Astrocyte (in vitro differentiated cells and primary cell): ENCODE results near the gene CDH23. TPM values are rescaled to one million over a fixed set of nuclear protein-coding genes. Genes with fewer than 3 reads are reported as not detected.

Source experiments
- DNase-seq: peaks from one replicate; pipeline ENCODE4 v3.0.0-alpha.2; 2010; ENCODE audit warnings: low read depth
- FAIRE-seq: peaks from 2 replicates; lab custom pipeline; 2011; peaks lifted over from hg19 to GRCh38; lab: Jason Lieb, UNC
- H2AFZ ChIP-seq: 2 replicates; pipeline ENCODE4 v1.6.0; 2012; ENCODE audit warnings: low read depth, low read length, inconsistent platforms
- H3K27ac ChIP-seq: 2 replicates; pipeline ENCODE4 v1.5.1; 2011; ENCODE audit warnings: low read depth, low read length, inconsistent platforms
- H3K27me3 ChIP-seq: 2 replicates; pipeline ENCODE4 v1.6.0; 2011; ENCODE audit warnings: low read length, inconsistent platforms; ENCODE audit not compliant: insufficient read depth
- H3K36me3 ChIP-seq: 2 replicates; pipeline ENCODE4 v1.5.1; 2011; ENCODE audit warnings: low read length, inconsistent platforms; ENCODE audit not compliant: insufficient read depth
- H3K4me1 ChIP-seq: 2 replicates; pipeline ENCODE4 v1.5.1; 2011; ENCODE audit warnings: low read length, inconsistent platforms; ENCODE audit not compliant: insufficient read depth
- H3K4me2 ChIP-seq: 2 replicates; pipeline ENCODE4 v1.6.0; 2012; ENCODE audit warnings: low read length, inconsistent platforms
- H3K4me3 ChIP-seq: 2 replicates; pipeline ENCODE4 v1.5.1; 2011; ENCODE audit warnings: low read depth, mild to moderate bottlenecking, low read length, inconsistent platforms; ENCODE audit not compliant: insufficient read depth
- H3K79me2 ChIP-seq: 2 replicates; pipeline ENCODE4 v1.6.0; 2012; ENCODE audit warnings: mild to moderate bottlenecking, low read length, inconsistent platforms; ENCODE audit not compliant: insufficient read depth
- H3K9ac ChIP-seq: 2 replicates; pipeline ENCODE4 v1.6.0; 2012; ENCODE audit warnings: mild to moderate bottlenecking, low read length, inconsistent platforms
- H3K9me3 ChIP-seq: 2 replicates; pipeline ENCODE4 v1.5.1; 2012; ENCODE audit warnings: low read depth, mild to moderate bottlenecking, low read length, inconsistent platforms; ENCODE audit not compliant: insufficient read depth
- H4K20me1 ChIP-seq: 2 replicates; pipeline ENCODE4 v1.6.0; 2012; ENCODE audit warnings: low read length, inconsistent platforms; ENCODE audit not compliant: insufficient read depth
- H3K27ac Mint-ChIP-seq: one replicate; pipeline ENCODE4 v1.8.0; 2021; ENCODE audit warnings: mild to moderate bottlenecking, mixed read lengths; ENCODE audit not compliant: unreplicated experiment
- H3K27me3 Mint-ChIP-seq: one replicate; pipeline ENCODE4 v1.8.0; 2021; ENCODE audit warnings: low read depth, mixed read lengths; ENCODE audit not compliant: unreplicated experiment
- H3K36me3 Mint-ChIP-seq: one replicate; pipeline ENCODE4 v1.8.0; 2021; ENCODE audit warnings: low read depth, mixed read lengths; ENCODE audit not compliant: unreplicated experiment
- H3K4me1 Mint-ChIP-seq: one replicate; pipeline ENCODE4 v1.8.0; 2021; ENCODE audit warnings: low read depth, mixed read lengths; ENCODE audit not compliant: unreplicated experiment
- H3K4me3 Mint-ChIP-seq: one replicate; pipeline ENCODE4 v1.8.0; 2021; ENCODE audit warnings: mild to moderate bottlenecking, moderate library complexity, mixed read lengths; ENCODE audit not compliant: unreplicated experiment
- H3K9me3 Mint-ChIP-seq: one replicate; pipeline ENCODE4 v1.8.0; 2021; ENCODE audit warnings: mild to moderate bottlenecking, mixed read lengths; ENCODE audit not compliant: unreplicated experiment
- EZH2 ChIP-seq: IDR thresholded peaks from 2 replicates; pipeline ENCODE4 v1.6.1; 2012; ENCODE audit warnings: mild to moderate bottlenecking, low read length, inconsistent platforms; ENCODE audit not compliant: insufficient read depth
- total RNA-seq: library from RNA; stranded (reverse); gene quantifications from 2 replicates; pipeline ENCODE4 v1.2.1, GENCODE V29; 2021
- TF ChIP-seq, protein P1 (sequence below): IDR thresholded peaks from 2 replicates; pipeline ENCODE4 v1.5.1; 2011; ENCODE audit warnings: low read depth, mild to moderate bottlenecking, inconsistent platforms, low read length, moderate library complexity; ENCODE audit not compliant: insufficient read depth

The CDH23 gene
- total RNA-seq, 1 donor from 2014 or later: not detected

DNA sequence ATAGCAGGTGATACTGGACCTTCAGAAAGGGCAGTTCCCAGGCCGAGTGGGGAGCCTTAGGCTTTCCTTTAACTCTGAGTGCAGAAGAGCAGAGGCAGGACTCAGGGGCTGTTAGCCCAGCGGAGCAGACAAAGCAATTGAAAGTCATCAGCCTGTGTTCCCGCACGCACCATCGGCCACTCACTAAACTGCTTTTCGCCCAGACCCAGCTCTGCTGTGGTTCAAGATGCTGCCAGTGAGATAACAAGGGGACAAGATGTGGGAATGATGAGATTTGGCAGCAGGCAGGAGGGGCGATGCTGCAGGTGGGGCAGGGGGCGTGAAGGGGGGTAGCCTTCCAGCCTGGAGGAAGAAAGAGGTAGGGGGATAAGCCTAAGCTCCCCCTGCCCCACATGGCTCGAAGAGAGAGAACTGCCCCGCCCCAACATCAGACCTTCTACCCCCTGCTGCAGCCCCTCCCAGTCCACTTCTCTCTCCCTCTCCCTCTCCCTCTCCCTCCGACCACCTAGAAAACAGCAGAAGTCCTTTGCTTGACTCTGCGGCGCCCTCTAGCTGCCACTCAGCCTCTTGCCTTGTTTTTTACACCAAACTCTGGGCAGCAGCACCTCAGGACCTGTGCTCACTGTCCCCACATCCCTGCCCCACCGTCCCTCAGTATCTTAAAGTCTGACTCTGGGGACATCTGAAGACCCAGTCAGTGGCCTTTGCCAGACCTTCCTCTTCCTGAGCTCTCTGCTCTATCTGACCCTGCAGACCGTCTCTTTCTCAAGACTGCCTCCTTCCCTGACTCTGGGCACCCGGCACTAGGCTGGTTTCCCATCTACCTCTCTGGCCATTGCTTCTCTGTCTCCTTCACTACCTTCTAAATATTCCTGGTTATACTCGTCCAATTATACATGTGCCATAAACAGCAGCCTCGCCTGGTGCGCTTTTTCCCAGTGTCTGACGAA, 212.4 kb downstream of the CDH23 start:
- peak overlapping the region; percentile 82 for H3K27ac Mint-ChIP-seq

DNA sequence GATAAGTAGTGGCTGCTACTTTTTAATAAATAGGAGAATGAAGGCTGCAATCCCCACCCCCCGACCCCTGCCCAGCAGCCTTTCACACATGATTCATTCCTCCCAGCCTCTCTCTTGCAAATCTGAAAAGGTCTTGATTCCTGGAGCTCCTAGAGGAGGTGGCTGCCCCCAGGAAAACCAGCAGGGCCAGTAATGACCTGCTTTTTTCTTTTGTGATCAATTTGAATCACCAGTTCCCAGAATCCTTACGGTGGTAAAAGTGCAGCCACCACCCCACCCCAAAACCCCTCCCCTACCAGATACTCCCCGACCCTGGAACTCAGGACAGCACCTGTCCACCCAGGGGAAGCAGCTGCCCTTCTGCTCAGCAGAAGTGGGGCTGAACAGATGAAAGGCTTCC, 213.9 kb downstream of the CDH23 start:
- no peak for DNase-seq
- H4K20me1 ChIP-seq: no peaks in the 10 kb centered on the region
- no peaks in the 10 kb centered on the region for H3K4me1 ChIP-seq
- peaks cover 32% of the 10 kb centered on the region for H3K27me3 Mint-ChIP-seq
- H3K27ac ChIP-seq: no peak overlapping the region
- H2AFZ ChIP-seq: no peak overlapping the region
- no peak for TF ChIP-seq EZH2
- TF ChIP-seq, protein P1, sequence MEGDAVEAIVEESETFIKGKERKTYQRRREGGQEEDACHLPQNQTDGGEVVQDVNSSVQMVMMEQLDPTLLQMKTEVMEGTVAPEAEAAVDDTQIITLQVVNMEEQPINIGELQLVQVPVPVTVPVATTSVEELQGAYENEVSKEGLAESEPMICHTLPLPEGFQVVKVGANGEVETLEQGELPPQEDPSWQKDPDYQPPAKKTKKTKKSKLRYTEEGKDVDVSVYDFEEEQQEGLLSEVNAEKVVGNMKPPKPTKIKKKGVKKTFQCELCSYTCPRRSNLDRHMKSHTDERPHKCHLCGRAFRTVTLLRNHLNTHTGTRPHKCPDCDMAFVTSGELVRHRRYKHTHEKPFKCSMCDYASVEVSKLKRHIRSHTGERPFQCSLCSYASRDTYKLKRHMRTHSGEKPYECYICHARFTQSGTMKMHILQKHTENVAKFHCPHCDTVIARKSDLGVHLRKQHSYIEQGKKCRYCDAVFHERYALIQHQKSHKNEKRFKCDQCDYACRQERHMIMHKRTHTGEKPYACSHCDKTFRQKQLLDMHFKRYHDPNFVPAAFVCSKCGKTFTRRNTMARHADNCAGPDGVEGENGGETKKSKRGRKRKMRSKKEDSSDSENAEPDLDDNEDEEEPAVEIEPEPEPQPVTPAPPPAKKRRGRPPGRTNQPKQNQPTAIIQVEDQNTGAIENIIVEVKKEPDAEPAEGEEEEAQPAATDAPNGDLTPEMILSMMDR: no peak
- H3K4me2 ChIP-seq: no peak overlapping the region
- H3K36me3 ChIP-seq: no peaks in the 10 kb centered on the region
- H3K4me3 ChIP-seq: no peak overlapping the region
- H3K27me3 ChIP-seq: peaks cover 19% of the 10 kb centered on the region
- H3K36me3 Mint-ChIP-seq: no peaks in the 10 kb centered on the region
- no peak overlapping the region for H3K9ac ChIP-seq
- no peak overlapping the region for H3K4me3 Mint-ChIP-seq
- no peaks in the 10 kb centered on the region for H3K9me3 ChIP-seq
- no peaks in the 10 kb centered on the region for H3K9me3 Mint-ChIP-seq
- H3K27ac Mint-ChIP-seq: no peak overlapping the region
- H3K79me2 ChIP-seq: no peaks in the 10 kb centered on the region
- H3K4me1 Mint-ChIP-seq: peaks cover 2% of the 10 kb centered on the region
- FAIRE-seq: no peak

More for the DNA sequence above, 212.4 kb downstream of the CDH23 start:
- H3K4me2 ChIP-seq: no peak overlapping the region
- peaks cover 31% of the 10 kb centered on the region for H3K27me3 Mint-ChIP-seq
- no peaks in the 10 kb centered on the region for H3K36me3 Mint-ChIP-seq
- no peak for FAIRE-seq
- peaks cover 19% of the 10 kb centered on the region for H3K27me3 ChIP-seq
- no peaks in the 10 kb centered on the region for H3K4me1 ChIP-seq
- H3K9me3 Mint-ChIP-seq: no peaks in the 10 kb centered on the region
- peak; percentile 23 for DNase-seq
- H4K20me1 ChIP-seq: no peaks in the 10 kb centered on the region
- no peak overlapping the region for H3K4me3 Mint-ChIP-seq
- no peaks in the 10 kb centered on the region for H3K36me3 ChIP-seq
- H3K9ac ChIP-seq: no peak overlapping the region
- H3K4me1 Mint-ChIP-seq: peaks cover 8% of the 10 kb centered on the region
- no peak overlapping the region for H3K27ac ChIP-seq
- no peaks in the 10 kb centered on the region for H3K9me3 ChIP-seq
- H3K4me3 ChIP-seq: no peak overlapping the region
- no peaks in the 10 kb centered on the region for H3K79me2 ChIP-seq
- H2AFZ ChIP-seq: no peak overlapping the region
- TF ChIP-seq EZH2: no peak
- TF ChIP-seq, protein P1: peak; percentile 63

DNA sequence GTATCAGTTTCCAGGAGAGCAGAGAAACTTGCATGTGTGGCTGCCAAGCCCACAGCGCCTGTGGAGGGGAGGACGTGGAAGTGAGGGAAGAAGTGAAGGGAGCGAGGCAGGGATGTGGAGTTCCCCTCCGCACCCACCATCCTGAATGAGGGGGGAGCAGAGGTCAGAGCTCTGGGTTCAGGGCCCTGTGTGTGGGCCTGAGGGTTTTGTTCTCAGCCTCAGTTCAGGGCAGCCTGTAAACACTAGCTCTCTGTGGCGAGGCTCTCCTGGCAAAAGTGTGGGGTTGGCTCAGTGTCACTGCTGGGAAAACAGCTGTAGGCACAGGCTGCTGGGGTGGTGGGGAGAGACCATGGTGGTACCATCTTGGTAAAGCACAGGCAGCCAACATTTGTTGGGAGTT, 214.4 kb downstream of the CDH23 start:
- Histone ChIP-seq H3K4me3 (no peak overlapping the region), H3K79me2 (no peaks in the 10 kb centered on the region), H3K4me2 (no peak overlapping the region), H2AFZ (no peak overlapping the region), H3K9me3 (no peaks in the 10 kb centered on the region), H4K20me1 (no peaks in the 10 kb centered on the region), H3K27me3 (peaks cover 19% of the 10 kb centered on the region), H3K27ac (no peak overlapping the region), H3K9ac (no peak overlapping the region), H3K36me3 (no peaks in the 10 kb centered on the region), H3K4me1 (no peaks in the 10 kb centered on the region)
- Mint-ChIP-seq H3K9me3 (no peaks in the 10 kb centered on the region), H3K27ac (no peak overlapping the region), H3K36me3 (no peaks in the 10 kb centered on the region), H3K4me3 (no peak overlapping the region), H3K4me1 (peaks cover 2% of the 10 kb centered on the region), H3K27me3 (peaks cover 34% of the 10 kb centered on the region)
- FAIRE-seq (no peak), DNase-seq (no peak)
- TF ChIP-seq, protein P1: no peak
- no peak for TF ChIP-seq EZH2
